ENCODE data around the gene PRRG2. TPM values are rescaled to one million over a fixed set of nuclear protein-coding genes. Genes with fewer than 3 reads are reported as not detected.

The PRRG2 gene
- total RNA-seq, 1 experiment from 2014 or later, result 0.64 TPM

DNA sequence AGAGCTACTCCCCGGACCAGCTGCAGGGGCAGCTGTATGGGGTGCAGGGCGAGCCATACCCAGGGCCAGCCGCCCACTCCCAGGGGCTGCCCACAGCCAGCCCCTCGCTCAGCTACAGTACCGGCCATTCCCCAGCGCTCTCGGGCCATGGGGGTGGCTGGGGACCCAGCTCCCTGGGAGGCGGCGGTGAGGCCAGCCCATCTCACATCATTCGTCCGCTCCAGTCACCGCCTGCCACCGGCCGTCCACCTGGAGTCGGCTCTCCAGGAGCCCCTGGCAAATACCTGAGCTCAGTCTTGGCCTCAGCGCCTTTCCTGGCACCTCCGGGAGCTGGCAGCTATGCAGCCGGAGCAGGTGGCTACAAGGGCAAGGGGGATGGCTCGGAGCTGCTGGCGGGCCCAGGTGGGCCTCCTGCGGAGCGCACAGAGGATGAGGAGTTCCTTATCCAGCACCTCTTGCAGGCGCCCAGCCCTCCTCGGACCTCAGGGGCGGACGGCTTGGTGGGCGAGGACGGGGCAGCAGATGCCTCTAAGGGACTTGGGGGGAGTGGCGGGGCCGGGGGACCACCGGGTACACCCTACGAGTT lies 14.8 kb downstream of the PRRG2 start:
- H3K4me1 ChIP-seq (ENCODE audit: control insufficient read depth, insufficient read depth, low read length), result peaks cover 8% of the 10 kb centered on the region
- in situ Hi-C loops (cut with HindIII; ENCODE audit: low pct_unique_long_range_greater_than_20kb, low sequenced_read_pairs) (no loop called here), intact Hi-C loops (cut with micrococcal nuclease; ENCODE audit: unreplicated experiment) (no loop called here)
- no peaks in the 10 kb centered on the region for H3K27me3 ChIP-seq (ENCODE audit: control insufficient read depth, insufficient read depth, low read length)
- DNase-seq (ENCODE audit: low read depth, low spot score), result no peak
- H3K9me3 ChIP-seq (ENCODE audit: control insufficient read depth, insufficient read depth, low read depth, low read length), result no peaks in the 10 kb centered on the region
- no peak overlapping the region for H3K27ac ChIP-seq (ENCODE audit: low read length)
- no TSS peak for BruUV-seq (replicated peaks)
- H3K36me3 ChIP-seq (ENCODE audit: control insufficient read depth, insufficient read depth, low read length), result no peaks in the 10 kb centered on the region; the same call in 1 of the 2 replicates
- no peak for ATAC-seq
- ChIA-PET CTCF (no interaction called here), POLR2A (no interaction called here)
- no peak for TF ChIP-seq TCF7L2 (IDR thresholded peaks at IDR 0.05; ENCODE audit: low read depth, low read length)
- no peak for TF ChIP-seq SIN3A (IDR thresholded peaks at IDR 0.05; ENCODE audit: borderline replicate concordance, insufficient read depth, low read depth, low read length)
- no peak for TF ChIP-seq POLR2AphosphoS5 (IDR thresholded peaks at IDR 0.05; ENCODE audit: low read depth, low read length)
- TF ChIP-seq, protein P1, sequence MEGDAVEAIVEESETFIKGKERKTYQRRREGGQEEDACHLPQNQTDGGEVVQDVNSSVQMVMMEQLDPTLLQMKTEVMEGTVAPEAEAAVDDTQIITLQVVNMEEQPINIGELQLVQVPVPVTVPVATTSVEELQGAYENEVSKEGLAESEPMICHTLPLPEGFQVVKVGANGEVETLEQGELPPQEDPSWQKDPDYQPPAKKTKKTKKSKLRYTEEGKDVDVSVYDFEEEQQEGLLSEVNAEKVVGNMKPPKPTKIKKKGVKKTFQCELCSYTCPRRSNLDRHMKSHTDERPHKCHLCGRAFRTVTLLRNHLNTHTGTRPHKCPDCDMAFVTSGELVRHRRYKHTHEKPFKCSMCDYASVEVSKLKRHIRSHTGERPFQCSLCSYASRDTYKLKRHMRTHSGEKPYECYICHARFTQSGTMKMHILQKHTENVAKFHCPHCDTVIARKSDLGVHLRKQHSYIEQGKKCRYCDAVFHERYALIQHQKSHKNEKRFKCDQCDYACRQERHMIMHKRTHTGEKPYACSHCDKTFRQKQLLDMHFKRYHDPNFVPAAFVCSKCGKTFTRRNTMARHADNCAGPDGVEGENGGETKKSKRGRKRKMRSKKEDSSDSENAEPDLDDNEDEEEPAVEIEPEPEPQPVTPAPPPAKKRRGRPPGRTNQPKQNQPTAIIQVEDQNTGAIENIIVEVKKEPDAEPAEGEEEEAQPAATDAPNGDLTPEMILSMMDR (IDR thresholded peaks at IDR 0.05), result no peak
- no peak overlapping the region for H3K4me3 ChIP-seq (ENCODE audit: low read depth in 2 of 2, low read length in 2 of 2)

DNA sequence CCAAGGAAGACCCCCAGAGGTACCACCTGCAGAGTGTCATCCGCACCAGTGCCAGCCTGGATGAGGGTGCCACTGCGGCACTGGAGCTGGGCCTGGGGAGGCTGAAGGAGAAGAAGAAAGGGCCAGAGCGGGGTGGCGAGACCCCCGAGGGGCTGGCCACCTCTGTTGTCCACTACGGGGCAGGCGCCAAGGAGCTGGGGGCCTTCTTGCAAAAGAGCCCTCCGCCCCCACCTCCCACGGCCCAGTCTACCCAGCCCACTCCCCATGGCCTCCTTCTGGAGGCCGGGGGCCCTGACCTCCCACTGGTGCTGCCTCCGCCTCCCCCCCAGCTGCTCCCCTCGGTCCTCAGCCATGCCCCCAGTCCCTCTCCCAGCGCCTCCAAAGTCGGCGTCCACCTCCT lies 15.3 kb downstream of the PRRG2 start:
- Histone ChIP-seq H3K27me3 (ENCODE audit: control insufficient read depth, insufficient read depth, low read length) (no peaks in the 10 kb centered on the region), H3K4me3 (ENCODE audit: low read depth in 2 of 2, low read length in 2 of 2) (no peak overlapping the region), H3K4me1 (ENCODE audit: control insufficient read depth, insufficient read depth, low read length) (peaks cover 8% of the 10 kb centered on the region), H3K9me3 (ENCODE audit: control insufficient read depth, insufficient read depth, low read depth, low read length) (no peaks in the 10 kb centered on the region), H3K27ac (ENCODE audit: low read length) (no peak overlapping the region), H3K36me3 (ENCODE audit: control insufficient read depth, insufficient read depth, low read length) (no peaks in the 10 kb centered on the region; the same call in 1 of the 2 replicates)
- no peak for ATAC-seq
- intact Hi-C loops (cut with micrococcal nuclease; ENCODE audit: unreplicated experiment), result no loop called here
- CTCF ChIA-PET, result no interaction called here
- TF ChIP-seq, protein P2, sequence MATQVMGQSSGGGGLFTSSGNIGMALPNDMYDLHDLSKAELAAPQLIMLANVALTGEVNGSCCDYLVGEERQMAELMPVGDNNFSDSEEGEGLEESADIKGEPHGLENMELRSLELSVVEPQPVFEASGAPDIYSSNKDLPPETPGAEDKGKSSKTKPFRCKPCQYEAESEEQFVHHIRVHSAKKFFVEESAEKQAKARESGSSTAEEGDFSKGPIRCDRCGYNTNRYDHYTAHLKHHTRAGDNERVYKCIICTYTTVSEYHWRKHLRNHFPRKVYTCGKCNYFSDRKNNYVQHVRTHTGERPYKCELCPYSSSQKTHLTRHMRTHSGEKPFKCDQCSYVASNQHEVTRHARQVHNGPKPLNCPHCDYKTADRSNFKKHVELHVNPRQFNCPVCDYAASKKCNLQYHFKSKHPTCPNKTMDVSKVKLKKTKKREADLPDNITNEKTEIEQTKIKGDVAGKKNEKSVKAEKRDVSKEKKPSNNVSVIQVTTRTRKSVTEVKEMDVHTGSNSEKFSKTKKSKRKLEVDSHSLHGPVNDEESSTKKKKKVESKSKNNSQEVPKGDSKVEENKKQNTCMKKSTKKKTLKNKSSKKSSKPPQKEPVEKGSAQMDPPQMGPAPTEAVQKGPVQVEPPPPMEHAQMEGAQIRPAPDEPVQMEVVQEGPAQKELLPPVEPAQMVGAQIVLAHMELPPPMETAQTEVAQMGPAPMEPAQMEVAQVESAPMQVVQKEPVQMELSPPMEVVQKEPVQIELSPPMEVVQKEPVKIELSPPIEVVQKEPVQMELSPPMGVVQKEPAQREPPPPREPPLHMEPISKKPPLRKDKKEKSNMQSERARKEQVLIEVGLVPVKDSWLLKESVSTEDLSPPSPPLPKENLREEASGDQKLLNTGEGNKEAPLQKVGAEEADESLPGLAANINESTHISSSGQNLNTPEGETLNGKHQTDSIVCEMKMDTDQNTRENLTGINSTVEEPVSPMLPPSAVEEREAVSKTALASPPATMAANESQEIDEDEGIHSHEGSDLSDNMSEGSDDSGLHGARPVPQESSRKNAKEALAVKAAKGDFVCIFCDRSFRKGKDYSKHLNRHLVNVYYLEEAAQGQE (IDR thresholded peaks at IDR 0.05; ENCODE audit: insufficient read depth in 1 of 2, low read depth in 2 of 2, low read length in 1 of 2), result no peak
- TF ChIP-seq, protein P1 (IDR thresholded peaks at IDR 0.05), result no peak
- TF ChIP-seq TCF7L2 (IDR thresholded peaks at IDR 0.05; ENCODE audit: low read depth, low read length) (no peak), POLR2AphosphoS5 (IDR thresholded peaks at IDR 0.05; ENCODE audit: low read depth, low read length) (no peak), SIN3A (IDR thresholded peaks at IDR 0.05; ENCODE audit: borderline replicate concordance, insufficient read depth, low read depth, low read length) (no peak)
- POLR2A ChIA-PET, result no interaction called here
- in situ Hi-C loops (cut with HindIII; ENCODE audit: low pct_unique_long_range_greater_than_20kb, low sequenced_read_pairs), result no loop called here
- no TSS peak for BruUV-seq (replicated peaks)
- no peak for DNase-seq (ENCODE audit: low read depth, low spot score)
